GM21367 (cell line): ENCODE measurements around the gene GSTO2.

ENCODE experiments used
- ATAC-seq: cut with Tn5 transposase; IDR thresholded peaks from one replicate; pipeline ENCODE4 v1.9.1; 2021; ENCODE audit not compliant: unreplicated experiment

GSTO2 gene

GRCh38 chr10:104307576-104308438 is 38.8 kb downstream of the GSTO2 start:
- ATAC-seq = no peak

DNA sequence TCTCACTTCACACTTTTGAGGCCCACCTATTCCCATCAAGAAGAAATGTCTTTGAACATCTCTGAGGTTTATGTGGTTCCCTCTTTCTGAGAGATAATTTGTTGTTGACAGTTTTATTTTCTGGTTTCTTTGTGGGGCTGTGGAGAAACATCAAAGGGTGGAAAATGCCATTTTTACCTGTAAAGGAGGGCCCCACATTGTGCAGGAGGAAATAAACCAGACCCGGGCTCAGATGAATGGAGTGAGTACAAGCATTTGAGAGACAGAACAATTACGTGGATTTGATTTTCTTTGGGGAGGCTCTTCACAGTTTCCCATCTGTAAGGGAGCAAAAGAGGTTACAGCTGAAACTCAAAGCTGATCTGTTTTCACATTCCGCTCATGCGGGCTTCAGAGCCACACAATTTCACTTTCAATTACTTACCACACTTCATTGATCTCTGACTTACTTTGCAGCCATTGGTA is 39.5 kb downstream of the GSTO2 start:
- ATAC-seq = peak; percentile 84

DNA sequence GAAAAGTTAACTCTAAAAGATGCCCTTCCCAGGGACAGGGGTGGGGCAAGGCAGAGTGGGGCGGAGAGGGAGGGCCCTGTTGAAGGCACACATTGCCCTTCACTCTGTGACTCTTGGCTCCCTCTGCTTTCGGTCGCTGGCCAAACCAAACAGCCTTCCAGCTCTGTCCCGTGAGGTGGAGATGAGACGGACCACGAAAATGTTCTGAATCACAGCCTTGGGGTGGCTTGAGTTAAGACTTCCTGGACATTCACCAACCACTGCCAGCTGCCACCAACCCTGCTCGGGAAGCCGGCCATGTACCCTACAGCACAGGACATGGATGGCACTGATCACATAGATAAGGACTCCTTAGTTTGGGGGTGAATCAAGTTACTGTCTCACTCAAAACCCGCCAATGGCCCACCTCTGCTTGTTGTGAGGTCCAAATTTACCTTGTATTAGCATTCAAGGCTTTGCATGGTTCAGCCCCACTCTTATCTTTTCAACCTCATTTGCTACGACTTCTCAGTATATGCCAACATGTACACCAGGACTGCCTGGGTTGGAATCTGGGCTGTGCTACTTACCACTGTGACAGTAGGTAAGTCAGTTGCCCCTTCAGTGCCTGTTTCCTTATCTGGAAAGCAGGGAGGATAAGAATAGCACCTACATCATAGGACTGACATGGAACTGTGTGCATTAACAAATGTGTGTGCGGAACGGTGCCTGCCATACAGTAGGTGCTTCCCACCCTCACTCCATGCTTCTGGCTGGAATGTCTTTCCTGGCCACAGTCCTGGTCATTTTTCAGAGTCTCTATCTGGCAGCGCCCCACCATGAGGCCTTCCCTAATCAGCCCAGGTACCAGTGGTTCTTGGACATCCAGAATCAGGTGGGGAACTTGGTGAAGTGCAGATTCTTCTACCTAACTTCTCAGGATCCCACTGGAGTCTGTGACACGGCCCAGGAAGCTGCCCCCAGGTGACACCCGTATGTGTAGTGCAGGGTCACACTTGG is 41.3 kb downstream of the GSTO2 start:
- ATAC-seq = no peak

GRCh38 chr10:104311184-104311720 is 42.3 kb downstream of the GSTO2 start:
- ATAC-seq = no peak

DNA sequence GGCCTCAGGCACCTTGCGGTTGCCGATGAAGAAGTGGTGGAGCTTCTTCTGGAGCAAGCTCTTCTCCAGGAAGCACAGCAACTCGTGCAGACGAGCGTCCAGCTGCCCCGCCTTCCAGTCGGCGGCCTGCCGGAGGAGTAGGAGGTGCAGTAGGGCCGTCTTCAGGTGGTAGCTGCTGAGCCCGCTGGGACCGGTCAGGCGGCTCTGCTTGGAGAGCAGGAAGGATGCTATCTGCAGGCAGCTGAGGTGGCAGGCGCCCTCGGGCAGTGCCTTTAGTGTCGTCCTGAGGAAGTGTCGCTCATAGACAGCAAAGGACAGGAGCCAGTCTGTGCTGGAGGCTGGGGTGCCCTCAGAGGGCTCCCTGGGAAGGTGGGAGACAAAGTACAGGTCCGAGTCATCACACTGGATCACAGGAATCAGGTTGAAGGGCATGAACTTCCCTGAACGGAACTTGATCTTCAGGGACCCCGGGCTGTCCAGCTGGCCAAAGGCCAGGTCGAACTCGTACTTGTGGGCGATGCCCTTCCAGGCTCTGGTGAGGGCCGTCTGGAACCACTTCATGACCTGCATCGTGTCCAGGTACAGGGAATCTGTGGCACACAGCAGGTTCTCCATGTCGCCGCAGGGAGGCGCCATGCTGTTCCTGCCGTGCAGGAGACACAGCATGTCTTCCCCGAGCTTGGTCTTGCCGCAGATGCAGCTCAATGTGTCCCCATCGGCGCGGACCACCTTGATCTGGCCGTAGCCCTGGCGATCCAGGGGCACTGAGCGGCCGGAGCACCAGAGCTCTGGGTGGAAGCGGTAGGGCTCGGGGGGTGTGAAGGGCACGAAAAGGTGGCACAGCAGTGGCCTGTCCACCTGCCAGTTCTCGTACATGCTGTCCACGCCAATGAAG is 45.9 kb downstream of the GSTO2 start:
- no peak for ATAC-seq

DNA sequence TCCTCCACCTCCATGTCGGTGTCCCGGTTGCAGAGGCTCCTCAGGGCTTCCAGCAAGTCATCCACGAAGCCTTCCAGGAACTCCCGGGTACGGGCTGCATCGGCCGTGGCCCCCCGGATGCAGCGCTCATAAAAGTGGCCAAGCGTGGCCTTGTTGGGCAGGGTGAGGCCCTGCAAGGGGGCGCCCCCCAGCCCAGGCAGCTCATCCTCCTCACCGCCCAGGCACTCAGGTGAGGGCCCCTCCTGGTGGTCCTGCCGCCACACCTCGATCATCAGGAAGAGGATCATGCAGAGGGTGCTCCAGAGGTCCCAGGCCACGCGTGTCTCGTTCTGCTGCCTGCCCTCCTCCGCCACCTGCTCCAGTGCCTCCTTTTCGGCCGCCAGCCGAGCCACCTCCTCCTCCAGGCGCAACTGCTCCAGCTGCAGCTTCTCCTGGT is 46.5 kb downstream of the GSTO2 start:
- no peak for ATAC-seq

- no peak for ATAC-seq
Observed at GRCh38 chr10:104316321-104317099, 47.5 kb downstream of the GSTO2 start.

DNA sequence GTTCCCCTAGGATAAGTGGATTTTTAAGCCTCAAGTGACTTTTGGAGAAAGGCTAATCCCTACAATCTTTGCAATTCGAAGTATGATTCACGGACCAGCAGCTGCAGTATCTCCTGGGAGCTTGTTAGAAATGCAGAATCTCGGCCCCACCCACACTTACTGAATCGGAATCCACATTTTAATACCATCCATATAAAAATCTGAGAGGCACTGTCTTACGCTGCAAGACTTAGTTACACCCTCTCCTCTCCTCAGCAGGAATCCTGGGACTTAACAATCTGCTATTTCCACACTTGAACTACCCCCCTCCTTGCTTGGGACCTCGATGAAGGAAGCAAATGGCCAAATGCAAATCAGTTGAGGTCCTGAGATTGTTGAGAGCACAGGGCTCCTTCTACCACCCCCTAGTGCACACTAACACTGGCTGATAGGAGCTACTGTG is 48.3 kb downstream of the GSTO2 start:
- no peak for ATAC-seq

- ATAC-seq = no peak
Observed at GRCh38 chr10:104317726-104318299, 48.8 kb downstream of the GSTO2 start.

DNA sequence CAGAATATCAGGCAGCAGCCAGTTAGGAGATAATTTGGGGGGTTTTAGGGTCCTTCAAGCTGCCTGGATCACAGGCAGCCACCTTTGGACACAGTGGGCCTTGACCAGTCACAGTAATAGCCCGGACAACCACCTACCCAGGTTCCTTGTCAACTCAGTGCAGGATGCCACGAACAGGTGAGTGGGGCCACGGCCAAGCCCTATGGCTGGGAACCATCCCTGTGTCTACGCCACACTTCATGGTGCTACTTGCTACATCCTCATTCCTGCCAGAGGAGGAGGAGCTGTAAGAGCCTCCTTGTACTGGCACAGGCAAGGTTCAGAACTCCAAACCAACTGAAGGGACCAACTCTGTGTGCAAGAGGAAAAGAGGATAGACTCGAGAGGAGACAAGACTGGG is 49.3 kb downstream of the GSTO2 start:
- no peak for ATAC-seq

DNA sequence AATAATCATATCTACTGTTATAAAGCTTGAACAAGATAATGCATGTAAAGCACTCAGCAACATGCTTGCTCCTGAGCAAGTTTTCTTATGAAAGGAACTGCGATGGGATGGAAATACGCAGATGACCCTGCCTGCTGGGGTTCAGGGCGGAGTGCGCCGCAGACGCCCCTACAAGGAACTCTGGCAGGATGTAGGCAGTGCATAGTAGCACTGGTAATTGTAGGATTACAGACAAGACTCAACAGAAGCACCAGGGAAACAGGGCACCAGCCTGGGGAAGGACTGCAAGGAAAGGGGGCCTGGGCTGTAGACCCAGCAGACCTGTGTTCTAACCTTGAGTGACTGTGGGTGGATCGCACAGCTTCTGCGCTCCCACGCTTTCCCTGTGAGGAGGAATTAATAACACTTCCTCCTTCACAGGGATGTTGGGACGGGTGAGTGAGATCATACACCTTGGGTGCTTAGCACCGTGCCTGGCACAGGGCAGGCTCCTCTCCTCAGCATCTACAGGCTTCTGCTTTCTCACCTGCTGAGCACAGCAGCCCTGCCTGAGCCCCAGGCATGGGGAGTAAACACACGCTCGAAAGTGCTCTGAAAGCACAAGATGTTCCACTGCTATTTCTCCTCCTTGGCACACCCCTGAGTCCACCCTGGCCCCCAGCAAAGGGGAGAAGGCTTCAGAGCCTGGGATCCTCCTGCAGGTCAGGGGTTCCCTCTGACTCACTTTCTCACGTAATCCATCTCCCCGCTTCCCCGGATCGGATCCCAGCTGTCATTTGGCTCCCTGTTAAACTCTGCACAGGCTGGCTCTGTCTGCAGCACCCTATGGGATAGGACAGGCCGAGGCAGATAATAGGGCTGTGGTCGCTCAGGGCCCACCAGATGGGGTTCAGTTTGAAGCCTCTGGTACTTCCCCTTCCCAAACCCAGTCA is 50.1 kb downstream of the GSTO2 start:
- ATAC-seq = no peak

DNA sequence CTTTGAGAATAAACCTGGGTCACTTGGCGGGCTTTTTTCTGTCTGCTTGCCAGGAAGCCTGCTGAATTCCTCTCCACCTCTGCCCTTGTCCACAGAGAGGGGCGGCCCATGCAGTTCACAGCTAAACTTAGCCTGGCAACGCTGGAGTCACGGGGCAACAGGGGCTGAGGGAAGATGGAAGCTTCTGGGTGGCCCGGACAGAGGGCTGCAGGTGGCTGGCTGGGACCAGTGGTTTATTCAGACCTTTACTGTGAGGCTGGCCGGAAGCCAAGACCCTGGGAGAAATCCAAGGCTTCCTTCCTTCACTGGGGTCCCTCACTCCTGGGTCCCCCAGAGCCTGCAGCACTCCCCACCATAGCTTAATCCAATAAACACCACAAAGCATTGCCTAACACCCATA is 52.2 kb downstream of the GSTO2 start:
- ATAC-seq = no peak

DNA sequence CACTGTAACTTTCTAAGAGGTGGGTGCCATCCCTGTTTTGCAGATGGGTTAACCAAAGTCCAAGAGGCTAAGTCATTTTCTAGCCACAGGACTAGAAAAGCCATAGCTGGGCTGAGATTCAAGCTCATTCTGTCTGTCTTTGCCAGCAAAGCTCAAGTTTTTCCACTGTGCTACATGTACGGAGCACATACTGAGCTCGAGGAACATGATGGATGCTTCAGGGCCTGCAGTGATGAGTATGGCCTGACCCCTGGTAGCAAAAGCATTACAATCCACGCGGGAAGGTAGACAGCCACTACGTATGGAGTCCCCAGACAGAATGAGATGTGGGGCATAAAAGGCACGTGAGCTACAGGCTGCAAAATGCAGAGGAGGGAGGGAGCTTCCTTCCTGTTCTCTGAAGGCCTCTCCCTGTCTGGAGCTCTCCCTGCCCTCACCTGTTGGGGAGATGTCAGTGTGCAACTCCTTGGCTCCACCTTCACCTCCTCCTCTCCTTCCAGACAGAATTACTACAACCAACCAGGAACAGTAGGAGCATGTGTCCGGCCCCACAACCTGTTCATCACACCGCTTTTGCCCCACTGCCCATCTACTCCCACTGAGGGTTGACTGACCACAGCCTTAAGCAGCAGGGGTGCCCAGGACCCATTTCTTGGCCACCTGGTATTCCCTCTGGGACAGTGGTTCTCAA is 52.9 kb downstream of the GSTO2 start:
- peak; percentile 3 for ATAC-seq

DNA sequence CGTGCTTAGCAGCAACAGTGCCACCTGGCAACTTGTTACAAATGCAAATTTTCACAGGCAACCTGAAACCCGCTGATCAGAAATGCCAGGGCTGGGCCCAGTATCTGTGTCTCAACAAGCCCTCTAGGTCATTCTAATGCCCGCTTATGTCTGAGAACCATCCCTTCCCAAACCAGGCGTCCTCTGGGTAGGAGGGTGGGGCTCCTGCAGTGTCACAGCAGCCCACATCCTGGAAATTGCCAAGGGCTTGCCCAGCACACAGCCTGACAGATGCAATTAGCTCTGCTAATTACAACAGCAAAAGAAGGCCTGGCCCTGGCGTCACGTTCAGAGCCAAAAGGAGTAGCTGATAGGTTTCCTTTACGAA is 53.4 kb downstream of the GSTO2 start:
- peak; percentile 30 for ATAC-seq

DNA sequence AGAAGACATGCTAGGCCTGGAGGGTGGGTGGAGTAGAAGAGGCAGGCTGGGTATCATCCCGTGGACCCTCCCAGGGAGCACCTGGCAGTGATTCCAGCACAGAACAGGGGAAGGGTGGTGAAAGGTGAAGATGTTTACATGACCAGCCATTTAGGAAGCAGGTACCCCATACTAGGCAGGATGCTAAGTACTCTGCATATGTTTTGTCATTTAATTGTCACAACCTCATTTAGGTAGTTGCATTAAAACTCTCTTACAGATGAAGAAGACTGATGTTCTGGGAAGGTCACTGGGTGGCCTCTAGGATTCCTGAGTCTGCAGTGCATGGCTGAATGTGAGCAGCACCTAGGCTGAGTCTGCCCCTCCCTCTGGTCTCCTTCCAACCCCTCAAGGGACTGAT is 54.1 kb downstream of the GSTO2 start:
- ATAC-seq = no peak

DNA sequence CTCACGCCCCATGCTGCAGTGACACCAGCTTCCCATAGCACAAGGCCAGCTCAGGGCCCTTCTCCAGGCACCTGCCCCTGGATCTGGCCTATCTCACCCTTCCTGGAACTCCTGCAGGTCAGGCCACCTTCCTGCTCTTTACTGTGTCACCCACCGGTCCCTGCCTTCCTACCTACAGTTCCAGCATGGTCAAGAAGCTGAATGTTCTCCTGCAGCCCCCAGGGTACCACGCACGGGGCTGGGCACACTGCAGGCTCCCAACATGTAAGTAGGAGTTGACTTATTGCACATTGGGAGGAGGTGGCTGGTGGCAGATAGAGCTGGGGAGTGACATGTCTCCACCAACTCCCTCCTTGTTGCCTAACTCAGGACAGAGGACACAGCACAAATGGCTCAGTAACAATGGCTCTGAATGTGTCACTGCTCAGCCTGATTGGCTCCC is 54.8 kb downstream of the GSTO2 start:
- no peak for ATAC-seq

DNA sequence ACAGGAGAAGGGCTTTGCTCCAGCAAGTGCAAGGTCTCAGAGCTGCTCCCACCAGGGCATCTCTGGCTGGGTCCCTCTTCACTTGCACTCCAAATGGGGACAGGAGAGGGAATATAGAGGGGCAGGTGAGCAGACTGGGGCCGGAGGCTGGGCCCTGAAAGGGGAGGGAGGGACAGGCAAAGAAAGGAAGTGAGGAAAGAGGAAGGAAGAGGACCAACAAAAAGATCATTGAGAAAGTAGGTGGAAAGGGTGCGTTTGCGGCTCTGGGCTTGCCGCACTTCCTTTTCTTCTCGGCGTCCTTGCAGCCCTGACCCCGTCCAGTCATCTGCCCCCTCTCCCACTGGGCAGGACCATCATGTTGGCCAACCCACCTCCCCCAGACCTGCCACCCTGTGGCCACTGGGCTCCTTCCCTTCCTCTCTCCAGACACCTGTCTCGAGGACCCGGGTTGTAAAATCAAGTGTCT is 55.3 kb downstream of the GSTO2 start:
- ATAC-seq = no peak
